GM19324 (cell line): ENCODE results near the gene UCP3.
A peak's percentile ranks its signal among the peaks of the same experiment; 100 is the strongest.
"Not testable (repeated sequence)": the region's sequence is repeated elsewhere in the genome, so short reads cannot be mapped to it uniquely, and the experiment has no call there.

ENCODE experiments used
- ATAC-seq: cut with Tn5 transposase; IDR thresholded peaks from one replicate; pipeline ENCODE4 v1.9.1; 2021; ENCODE audit warnings: mild to moderate bottlenecking, moderate library complexity; ENCODE audit not compliant: unreplicated experiment, low FRiP score

The UCP3 gene

GRCh38 chr11:74002832-74003231 lies 6.1 kb downstream of the UCP3 start:
- ATAC-seq = no peak

GRCh38 chr11:74001822-74002286 lies 7.0 kb downstream of the UCP3 start:
- no peak for ATAC-seq

- ATAC-seq = no peak
Measured at GRCh38 chr11:74000307-74001133, 8.4 kb downstream of the UCP3 start.

GRCh38 chr11:73999581-74000306 lies 9.1 kb downstream of the UCP3 start:
- no peak for ATAC-seq

GRCh38 chr11:73998846-73999575 lies 9.9 kb downstream of the UCP3 start:
- ATAC-seq = no peak

GRCh38 chr11:73997120-73997770 lies 11.6 kb downstream of the UCP3 start:
- ATAC-seq = no peak

- ATAC-seq = no peak
Measured at GRCh38 chr11:73996161-73996747, 12.6 kb downstream of the UCP3 start.

GRCh38 chr11:73995731-73996130 lies 13.2 kb downstream of the UCP3 start:
- no peak for ATAC-seq

- ATAC-seq = no peak
Measured at GRCh38 chr11:73995247-73995646, 13.6 kb downstream of the UCP3 start.

GRCh38 chr11:73991471-73992006 lies 17.3 kb downstream of the UCP3 start:
- ATAC-seq = no peak

- ATAC-seq = no peak
Measured at GRCh38 chr11:73990730-73991129, 18.2 kb downstream of the UCP3 start.

GRCh38 chr11:73989156-73989555 lies 19.7 kb downstream of the UCP3 start:
- ATAC-seq = no peak

- no peak for ATAC-seq
Measured at GRCh38 chr11:73988227-73988626, 20.7 kb downstream of the UCP3 start.

GRCh38 chr11:73985661-73986060 lies 23.2 kb downstream of the UCP3 start:
- ATAC-seq = not testable (repeated sequence)

- no peak for ATAC-seq
Measured at GRCh38 chr11:73983741-73984538, 24.9 kb downstream of the UCP3 start.

- peak; percentile 78 for ATAC-seq
Measured at GRCh38 chr11:73982990-73983740, 25.7 kb downstream of the UCP3 start.

- peak; percentile 58 for ATAC-seq
Measured at GRCh38 chr11:73982595-73982989, 26.3 kb downstream of the UCP3 start, which contains the start of gene UCP2. UCP2 (minus strand) TSS chr11:73982843; CDS start chr11:73978378, 4,465 bp downstream.
